ENCODE data around the gene IFNLR1. TPM values are rescaled to one million over a fixed set of nuclear protein-coding genes. Genes with fewer than 3 reads are reported as not detected.

The IFNLR1 gene
- total and polyA plus RNA-seq, 9 of the 15 experiments (the other 6 are each of a cell fraction or from before 2014, with no cell fraction given), result not detected

DNA sequence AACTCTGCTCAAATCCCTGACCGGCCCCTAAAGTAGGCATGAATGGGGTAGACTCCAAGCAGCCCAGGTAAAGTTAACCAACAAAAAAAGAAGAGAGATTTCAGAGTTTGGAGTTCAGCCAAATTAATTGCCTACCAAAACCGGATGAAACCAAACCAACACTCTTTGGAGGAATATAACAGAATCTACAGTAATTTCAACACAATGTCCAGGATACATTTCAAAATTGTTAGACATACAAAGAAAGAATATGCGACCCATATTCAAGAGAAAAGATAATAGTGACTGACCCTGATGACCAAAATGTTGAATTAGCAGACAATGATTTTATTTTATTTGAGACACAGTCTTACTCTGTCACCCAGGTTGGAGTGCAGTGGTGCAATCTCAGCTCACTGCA, 56.7 kb downstream of the IFNLR1 start:
- DNase-seq (ENCODE audit: extremely low read depth in 1 of 4, low spot score in 3 of 4), result no peak
- Histone ChIP-seq H4K20me1 (replicated peaks; ENCODE audit: control insufficient read depth, insufficient read depth, low read length) (no peaks in the 10 kb centered on the region), H3K27me3 (ENCODE audit: control insufficient read depth in 2 of 2, insufficient read depth in 2 of 2, low read length in 2 of 2) (peaks cover 14 to 19% of the 10 kb centered on the region in 2 experiments; a peak in 4 of 5 replicates), H3K4me3 (no peak overlapping the region), H3K36me3 (ENCODE audit: control insufficient read depth, insufficient read depth, low read length) (no peaks in the 10 kb centered on the region), H2AFZ (ENCODE audit: low read depth, low read length) (no peak overlapping the region), H3K9me3 (replicated peaks; ENCODE audit: control insufficient read depth, insufficient read depth, low read depth, low read length) (no peaks in the 10 kb centered on the region), H3K4me1 (replicated peaks in 1 of 2; ENCODE audit: control insufficient read depth in 2 of 2, insufficient read depth in 2 of 2, low read length in 2 of 2) (no peaks in the 10 kb centered on the region), H3K27ac (ENCODE audit: extremely low read depth, low read depth, low read length) (no peak overlapping the region), H3K9ac (ENCODE audit: insufficient read depth in 1 of 2, low read depth in 2 of 2, low read length in 2 of 2) (no peak overlapping the region), H3K4me2 (ENCODE audit: insufficient read depth, low read length) (no peak overlapping the region), H3K9me1 (ENCODE audit: control insufficient read depth, insufficient read depth, low read length) (no peaks in the 10 kb centered on the region), H3K79me2 (ENCODE audit: control insufficient read depth, insufficient read depth, low read length) (no peaks in the 10 kb centered on the region)
- in situ Hi-C loops (cut with MboI), result no loop called here
- no peak for FAIRE-seq
- CTCF ChIA-PET (ENCODE audit: low intra/inter-chr PET ratio), result interaction anchor here (0.7 kb wide), 1 partner anchor 830 kb away, joined by 3 read pairs; no protein-coding TSS in a partner anchor
- TF ChIP-seq ZNF282 (CRISPR knock-in tag; IDR thresholded peaks at IDR 0.05) (no peak), NFIC (IDR thresholded peaks at IDR 0.05) (0 out of 2 replicates have a peak, but pooled peaks have one; percentile 5)
- POLR2A ChIA-PET, result no interaction called here
- intact Hi-C loops (cut with micrococcal nuclease), result no loop called here
- WGBS (ENCODE audit: insufficient coverage, low coverage, missing lambda C conversion rate), result 0% methylated on average over 3 of the region's 3 CpGs
- ATAC-seq, result no peak
- no TSS peak for BruUV-seq (replicated peaks)

DNA sequence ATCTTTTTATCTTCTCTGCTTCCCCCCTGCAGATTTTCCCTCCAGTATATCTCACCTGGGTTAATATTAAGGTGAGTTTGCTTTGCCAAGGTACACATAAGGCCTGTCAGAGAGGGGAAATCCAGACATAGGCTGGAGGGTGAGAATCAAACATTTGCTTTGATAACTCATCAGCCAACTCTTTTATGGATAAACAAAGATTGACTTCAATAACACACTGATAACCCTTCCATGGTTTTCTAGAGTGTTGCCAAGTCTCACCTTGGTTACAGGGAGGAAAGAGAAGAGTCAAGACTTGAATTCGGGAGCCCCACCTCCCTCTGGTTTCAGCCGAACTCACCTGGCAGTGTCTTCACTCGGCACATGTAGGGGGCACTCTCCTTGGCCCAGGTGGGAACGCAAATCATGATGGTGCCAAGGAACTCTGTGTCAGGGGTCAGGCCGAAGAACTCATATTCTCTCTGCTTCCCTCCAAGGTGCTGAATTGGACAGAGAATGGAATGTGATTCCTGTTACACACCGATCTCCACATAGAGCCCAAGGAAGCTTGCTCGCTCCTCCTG, 59.2 kb downstream of the IFNLR1 start:
- DNase-seq (ENCODE audit: extremely low read depth in 1 of 4, low spot score in 3 of 4), result no peak
- no peak for TF ChIP-seq CHD1 (IDR thresholded peaks at IDR 0.05; ENCODE audit: low read length)
- peak; percentile 29; the same call in 1 of the 2 replicates for TF ChIP-seq REST (IDR thresholded peaks at IDR 0.05; ENCODE audit: borderline replicate concordance)
- TF ChIP-seq REST (CRISPR knock-in tag; IDR thresholded peaks at IDR 0.05; ENCODE audit: low read depth), result no peak
- Histone ChIP-seq H3K4me1 (replicated peaks in 1 of 2; ENCODE audit: control insufficient read depth in 2 of 2, insufficient read depth in 2 of 2, low read length in 2 of 2) (no peaks in the 10 kb centered on the region), H4K20me1 (replicated peaks; ENCODE audit: control insufficient read depth, insufficient read depth, low read length) (peaks cover 3% of the 10 kb centered on the region; the same call in 1 of the 2 replicates), H3K4me2 (ENCODE audit: insufficient read depth, low read length) (no peak overlapping the region), H3K27me3 (ENCODE audit: control insufficient read depth in 2 of 2, insufficient read depth in 2 of 2, low read length in 2 of 2) (peaks cover 6 to 21% of the 10 kb centered on the region in 2 experiments; a peak in 4 of 5 replicates), H3K9ac (ENCODE audit: insufficient read depth in 1 of 2, low read depth in 2 of 2, low read length in 2 of 2) (no peak overlapping the region), H3K4me3 (no peak overlapping the region), H3K79me2 (ENCODE audit: control insufficient read depth, insufficient read depth, low read length) (no peaks in the 10 kb centered on the region), H3K36me3 (ENCODE audit: control insufficient read depth, insufficient read depth, low read length) (no peaks in the 10 kb centered on the region), H3K9me1 (ENCODE audit: control insufficient read depth, insufficient read depth, low read length) (no peaks in the 10 kb centered on the region), H3K9me3 (replicated peaks; ENCODE audit: control insufficient read depth, insufficient read depth, low read depth, low read length) (no peaks in the 10 kb centered on the region), H2AFZ (ENCODE audit: low read depth, low read length) (no peak overlapping the region), H3K27ac (ENCODE audit: extremely low read depth, low read depth, low read length) (no peak overlapping the region)
- CTCF ChIA-PET (ENCODE audit: low intra/inter-chr PET ratio), result no interaction called here
- no peak for ATAC-seq
- in situ Hi-C loops (cut with MboI), result no loop called here
- POLR2A ChIA-PET, result no interaction called here
- no TSS peak for BruUV-seq (replicated peaks)
- intact Hi-C loops (cut with micrococcal nuclease), result no loop called here
- FAIRE-seq, result no peak
- WGBS (ENCODE audit: insufficient coverage, low coverage, missing lambda C conversion rate), result 4% methylated on average over 7 of the region's 7 CpGs

All from K562 (cell line).